Myocyte (in vitro differentiated cells): ENCODE data around the gene NEUROD1. TPM values are rescaled to one million over a fixed set of nuclear protein-coding genes. Genes with fewer than 3 reads are reported as not detected.

Experiments
- DNase-seq: peaks from one replicate; pipeline ENCODE4 v3.0.0-alpha.2; 2012; ENCODE audit warnings: low read depth
- total RNA-seq: library from RNA; depleted of rRNA; stranded (reverse); fragments of >200 nt; gene quantifications from 2 replicates; pipeline ENCODE4 v1.2.3, GENCODE V29; 2014

Gene NEUROD1
- total RNA-seq, 1 donor from 2014 or later: not detected

GRCh38 chr2:181680937-181681811 is 857 bp upstream of the NEUROD1 start:
- no peak for DNase-seq

DNA sequence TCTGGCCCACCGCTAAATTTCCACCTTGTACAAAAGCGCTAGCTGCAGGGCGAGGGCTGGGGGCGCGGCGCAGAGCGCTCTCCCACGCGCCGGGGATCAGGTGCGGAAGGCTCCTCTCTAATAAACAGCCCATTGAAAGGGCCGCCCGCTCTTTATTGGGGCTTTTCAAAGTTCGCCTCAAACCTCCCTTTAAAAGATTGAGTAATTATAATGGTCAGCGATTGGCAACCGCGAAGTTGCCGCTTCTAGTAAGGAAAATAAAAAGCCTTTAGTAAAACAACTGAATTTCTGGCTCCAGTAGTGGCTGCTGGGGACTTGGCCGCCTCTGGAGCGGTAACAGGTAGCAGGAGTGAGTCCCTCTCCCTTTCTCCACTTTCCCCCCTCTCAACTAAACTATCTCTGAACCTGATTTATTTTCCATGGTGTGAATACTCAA is 755 bp downstream of the NEUROD1 start:
- DNase-seq: no peak

DNA sequence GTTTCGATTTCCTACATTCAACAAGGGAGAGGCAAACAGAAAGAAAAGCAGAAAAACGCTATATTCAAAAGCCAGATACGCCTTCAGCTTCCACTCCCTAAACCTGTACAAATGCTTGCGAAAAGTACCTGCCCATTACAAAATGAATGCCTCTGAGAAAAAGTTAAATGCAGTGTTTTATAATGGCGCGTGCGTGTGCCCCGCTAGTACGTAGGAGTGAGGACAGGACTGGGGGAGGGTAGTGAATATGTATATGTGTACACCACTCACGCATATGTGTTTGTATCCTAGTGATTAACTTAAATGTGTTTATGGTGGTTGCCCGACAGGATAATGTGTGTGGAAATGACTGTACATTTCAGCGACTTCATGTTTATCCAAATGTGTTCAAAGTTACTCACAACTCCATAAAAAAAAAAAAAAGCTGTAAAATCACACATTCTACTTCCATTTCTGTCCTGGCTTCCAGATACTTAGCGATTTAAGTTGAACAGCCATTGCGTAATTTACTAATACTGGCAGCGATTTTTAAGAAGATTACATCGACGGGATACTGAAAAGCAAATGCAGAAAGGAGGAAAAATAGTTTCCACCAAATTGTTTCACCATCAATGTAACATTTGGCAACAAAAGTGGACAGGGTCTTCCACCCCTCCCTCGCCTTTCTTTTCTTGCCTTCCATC is 1.3 kb downstream of the NEUROD1 start:
- DNase-seq: no peak

DNA sequence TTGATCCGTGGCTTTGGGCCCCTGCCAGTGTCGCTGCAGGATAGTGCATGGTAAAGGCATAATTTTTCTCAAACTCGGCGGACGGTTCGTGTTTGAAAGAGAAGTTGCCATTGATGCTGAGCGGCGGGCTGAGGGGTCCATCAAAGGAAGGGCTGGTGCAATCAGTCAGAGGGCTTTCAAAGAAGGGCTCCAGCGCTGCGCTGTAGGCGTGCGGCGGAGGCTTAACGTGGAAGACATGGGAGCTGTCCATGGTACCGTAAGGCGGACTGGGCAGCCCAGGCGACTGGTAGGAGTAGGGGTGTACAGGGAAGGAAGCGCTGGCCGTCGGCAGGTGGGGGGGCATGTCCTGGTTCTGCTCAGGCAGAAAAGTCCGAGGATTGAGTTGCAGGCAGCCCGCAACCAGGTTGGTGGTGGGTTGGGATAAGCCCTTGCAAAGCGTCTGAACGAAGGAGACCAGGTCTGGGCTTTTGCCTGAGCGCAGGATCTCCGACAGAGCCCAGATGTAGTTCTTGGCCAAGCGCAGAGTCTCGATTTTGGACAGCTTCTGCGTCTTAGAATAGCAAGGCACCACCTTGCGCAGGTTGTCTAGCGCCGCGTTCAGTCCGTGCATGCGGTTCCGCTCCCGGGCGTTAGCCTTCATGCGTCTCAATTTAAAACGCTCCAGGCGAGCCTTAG is 2.3 kb downstream of the NEUROD1 start:
- peak; percentile 45 for DNase-seq

- no peak for DNase-seq
Observed at GRCh38 chr2:181675254-181675653, 5.1 kb downstream of the NEUROD1 start.

DNA sequence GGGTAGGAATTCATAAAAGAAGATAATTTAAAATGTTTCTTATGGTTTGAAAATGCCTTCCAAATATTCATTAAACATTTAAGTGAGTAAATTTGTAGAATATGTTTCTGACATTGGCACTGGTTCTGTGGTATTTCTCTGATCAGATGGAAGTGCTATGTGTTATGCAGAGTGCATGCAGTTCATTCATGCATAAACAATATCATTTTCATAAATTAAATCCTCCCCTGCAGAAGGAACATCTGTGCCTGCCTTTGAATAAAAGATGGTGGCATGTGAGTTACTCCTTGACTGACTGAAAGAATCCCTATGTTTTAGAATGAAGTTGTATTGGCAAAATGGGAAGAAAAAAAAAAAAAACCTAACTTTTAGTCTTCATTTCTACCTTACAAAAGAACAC is 5.9 kb downstream of the NEUROD1 start:
- DNase-seq: no peak

- no peak for DNase-seq
Observed at GRCh38 chr2:181673173-181673572, 7.1 kb downstream of the NEUROD1 start.

- no peak for DNase-seq
Observed at GRCh38 chr2:181672255-181673008, 7.9 kb downstream of the NEUROD1 start.

- DNase-seq: no peak
Observed at GRCh38 chr2:181670632-181671031, 9.7 kb downstream of the NEUROD1 start.

DNA sequence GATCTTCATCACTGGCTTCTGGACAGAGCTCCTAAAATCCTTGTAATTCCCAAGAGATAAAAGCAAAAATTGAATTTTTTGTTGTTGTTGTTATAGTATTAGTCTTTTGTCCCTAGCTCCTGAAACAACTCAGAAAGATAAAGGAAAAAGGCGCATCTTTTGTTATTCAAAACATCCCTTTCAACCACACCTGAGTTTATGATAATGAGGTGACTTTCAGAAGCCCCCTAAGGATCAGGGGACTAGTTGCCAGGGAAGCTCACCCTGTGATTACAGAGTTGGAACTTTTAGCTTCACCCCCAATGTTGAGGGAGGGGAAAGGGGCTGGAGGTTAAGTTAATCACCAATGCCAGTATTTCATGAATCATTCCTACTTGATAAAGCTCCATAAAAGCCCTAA is 13.1 kb downstream of the NEUROD1 start:
- DNase-seq: no peak

- no peak for DNase-seq
Observed at GRCh38 chr2:181662287-181662686, 18.0 kb downstream of the NEUROD1 start.

- DNase-seq: no peak
Observed at GRCh38 chr2:181660181-181660580, 20.1 kb downstream of the NEUROD1 start.

GRCh38 chr2:181658444-181658843 is 21.9 kb downstream of the NEUROD1 start:
- no peak for DNase-seq

- no peak for DNase-seq
Observed at GRCh38 chr2:181657379-181657778, 22.9 kb downstream of the NEUROD1 start.

DNA sequence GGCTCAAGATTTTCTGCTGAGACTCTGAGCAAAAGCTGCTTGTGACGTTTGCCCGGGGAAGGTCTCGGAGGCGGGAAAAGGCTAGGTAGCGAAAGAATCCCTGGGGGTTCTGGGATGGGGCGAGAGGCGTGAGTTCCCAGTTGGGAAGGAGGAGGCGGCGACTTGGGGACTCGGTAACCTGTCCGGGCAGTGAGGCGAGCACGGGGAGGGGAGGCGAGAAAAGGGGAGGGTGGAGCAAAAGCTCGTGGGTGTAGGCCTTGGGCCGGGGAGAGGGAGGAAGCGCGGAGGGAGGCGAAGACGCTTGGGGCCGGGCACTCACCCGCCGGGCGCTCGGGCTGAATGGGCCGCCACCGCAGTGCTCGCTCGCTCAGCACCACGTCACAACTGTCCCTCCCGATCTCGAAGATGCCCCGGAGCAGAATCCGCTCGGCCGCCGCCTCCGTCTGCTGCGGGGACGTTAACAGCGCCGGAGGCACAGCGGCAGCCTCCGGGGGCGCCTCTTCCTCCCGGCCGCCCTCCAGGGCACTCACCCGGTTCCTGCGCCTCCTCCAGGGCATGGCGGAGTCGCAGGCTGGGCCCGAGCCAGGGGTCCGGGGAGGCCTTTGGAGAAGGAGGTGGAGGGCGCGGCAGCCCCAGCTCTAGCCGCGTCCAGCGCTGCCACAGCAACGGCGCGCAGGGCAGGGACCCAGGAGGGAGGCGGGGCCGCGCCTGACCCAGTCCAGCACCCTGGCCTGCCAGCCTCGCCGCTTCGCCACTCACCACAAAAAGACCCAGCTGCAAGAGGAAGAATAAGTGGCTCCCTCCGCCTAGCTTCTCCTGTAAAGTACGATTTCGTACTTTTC is 23.6 kb downstream of the NEUROD1 start, which contains the start of gene CERKL:
Gene CERKL (minus strand): TSS at position 656 of the 842 bp plus-strand sequence. CDS start 99 bp downstream, at position 557.
- DNase-seq: peak; percentile 12

DNA sequence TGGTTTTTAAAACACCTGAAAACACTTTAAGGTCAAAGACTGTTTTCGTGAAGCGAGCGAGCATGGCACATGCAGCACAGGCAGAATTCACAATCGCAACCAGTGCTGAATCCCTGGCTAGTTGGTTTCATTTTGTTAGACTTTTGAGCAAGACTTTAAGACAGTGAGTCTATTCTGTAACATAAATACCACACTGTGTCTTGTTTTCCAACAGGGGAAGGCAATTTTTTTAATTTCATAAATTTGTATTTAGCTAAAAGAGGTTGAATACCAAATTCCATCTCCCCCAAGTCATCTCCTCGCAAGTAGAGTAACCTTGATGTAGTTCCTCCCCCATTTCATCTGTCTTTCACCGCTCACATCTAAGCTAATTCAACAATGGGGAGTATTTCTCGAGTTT is 24.8 kb downstream of the NEUROD1 start:
- no peak for DNase-seq

GRCh38 chr2:181649436-181649979 is 30.8 kb downstream of the NEUROD1 start:
- peak; percentile 10 for DNase-seq

DNA sequence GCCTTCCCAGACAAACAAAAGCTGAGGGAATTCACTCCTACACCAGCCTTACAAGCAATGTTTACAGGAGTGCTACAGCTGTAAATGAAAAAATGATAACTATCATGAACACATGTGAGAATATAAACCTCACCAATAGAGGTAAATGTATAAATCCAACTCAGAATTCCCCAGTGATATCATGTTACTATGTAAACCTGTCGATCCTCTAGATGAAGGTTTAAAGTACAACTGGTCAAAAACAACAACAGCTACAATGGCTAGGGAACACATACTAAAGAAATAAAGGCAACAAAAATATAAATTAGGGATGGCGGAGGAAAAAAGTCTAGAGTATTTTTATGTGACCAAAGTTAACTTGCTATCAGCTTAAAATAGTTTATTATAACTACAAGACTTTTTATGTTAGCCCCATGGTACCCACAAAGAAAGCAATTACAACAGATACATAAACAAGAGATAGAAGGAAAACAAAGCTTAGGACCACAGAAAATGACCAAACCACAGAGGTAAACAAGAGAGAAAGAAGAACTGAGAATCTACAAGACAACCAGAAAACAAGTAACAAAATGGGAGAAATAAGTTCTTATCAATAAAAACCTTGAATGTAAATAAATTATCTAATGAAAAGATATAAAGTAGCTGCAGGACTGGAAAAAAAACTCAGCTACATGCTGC is 31.7 kb downstream of the NEUROD1 start:
- DNase-seq: no peak

GRCh38 chr2:181646415-181646987 is 33.8 kb downstream of the NEUROD1 start:
- DNase-seq: no peak
